ENCODE data around the gene SLC35F3. TPM values are rescaled to one million over a fixed set of nuclear protein-coding genes. Genes with fewer than 3 reads are reported as not detected.

Gene SLC35F3
- total RNA-seq (0.24 and 0.80 TPM in 2 replicates), polyA plus RNA-seq (0.43 and 1.3 TPM in 2 replicates)

DNA sequence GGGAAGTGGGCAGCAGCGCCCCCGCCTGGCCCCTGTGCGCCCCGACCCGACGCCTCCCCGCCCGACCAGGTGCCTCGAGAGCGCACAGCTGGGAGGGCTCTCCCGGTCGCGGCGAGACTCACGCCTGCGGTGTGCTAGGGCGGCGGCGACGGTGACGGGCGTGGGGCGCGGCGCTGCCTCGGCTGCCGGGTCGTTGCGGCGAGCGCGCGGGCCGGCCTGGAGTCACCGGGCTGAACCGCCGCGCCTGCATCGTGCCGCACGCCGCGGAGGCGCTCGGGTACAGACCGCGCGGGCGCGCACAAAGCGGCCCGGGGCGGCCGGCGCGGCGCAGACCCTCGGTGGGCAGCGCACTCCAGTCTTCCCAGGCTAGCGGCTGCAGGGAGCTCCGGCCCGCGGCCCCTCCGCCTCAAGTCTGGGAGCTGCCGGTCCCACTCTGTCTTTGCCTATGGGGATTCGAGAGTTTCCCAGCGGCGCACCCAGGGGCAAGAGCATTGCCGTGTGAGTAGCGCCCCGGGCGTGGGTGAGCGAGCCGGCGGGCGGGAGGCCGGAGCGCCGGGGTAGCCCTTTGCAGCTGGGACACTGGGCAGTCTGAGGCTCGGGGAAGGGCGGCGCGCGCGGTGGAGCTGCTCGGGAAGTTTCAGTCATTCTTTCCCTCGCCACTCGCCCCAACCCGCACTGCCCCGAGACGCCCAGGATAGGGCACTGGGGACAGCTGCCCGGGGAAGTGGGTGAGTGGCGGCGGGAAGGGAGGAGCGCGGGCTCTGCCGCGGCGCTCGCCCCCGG is at the start of gene SLC35F3:
Gene SLC35F3, plus strand, starts transcription at position 44 of the 783 bp plus-strand sequence.
- TF ChIP-seq EZH2 (IDR thresholded peaks at IDR 0.05; ENCODE audit: borderline replicate concordance) (no peak), CTCF (IDR thresholded peaks at IDR 0.05; ENCODE audit: poor library complexity) (peak; percentile 48), EZH2phosphoT487 (IDR thresholded peaks at IDR 0.05; ENCODE audit: low read depth, severe bottlenecking, unreplicated experiment) (no peak)
- Histone ChIP-seq H3K27me3 (peaks cover 76% of the 10 kb centered on the region), H3K4me1 (ENCODE audit: insufficient read depth) (no peaks in the 10 kb centered on the region)

GRCh38 chr1:233859446-233859845 is 45.0 kb upstream of the SLC35F3 start:
- TF ChIP-seq EZH2phosphoT487 (IDR thresholded peaks at IDR 0.05; ENCODE audit: low read depth, severe bottlenecking, unreplicated experiment) (no peak), CTCF (IDR thresholded peaks at IDR 0.05; ENCODE audit: poor library complexity) (no peak), EZH2 (IDR thresholded peaks at IDR 0.05; ENCODE audit: borderline replicate concordance) (no peak)
- H2AFZ ChIP-seq: no peak overlapping the region

More for the DNA sequence above, at the start of gene SLC35F3:
- WGBS (ENCODE audit: low lambda C conversion rate, missing lambda C conversion rate): under 1% methylated on average over 37 of the region's 101 CpGs
- H3K4me3 ChIP-seq: peak within 1 kb of the TSS; percentile 51
- H3K36me3 ChIP-seq (replicated peaks; ENCODE audit: insufficient read depth, low read depth): no peaks in the 10 kb centered on the region
- DNase-seq (ENCODE audit: low spot score): peak; percentile 79
- no peaks in the 10 kb centered on the region for H4K20me1 ChIP-seq (ENCODE audit: insufficient read depth, poor library complexity, severe bottlenecking)
- H3K4me2 ChIP-seq: peak within 1 kb of the TSS; percentile 98
- no peaks in the 10 kb centered on the region for H3K9me2 ChIP-seq (replicated peaks; ENCODE audit: insufficient read depth)
- H3K9me3 ChIP-seq (ENCODE audit: low read depth): no peaks in the 10 kb centered on the region
- no peak within 1 kb of the TSS for H3K27ac ChIP-seq
- H3K79me2 ChIP-seq: no peaks in the 10 kb centered on the region
- H2AFZ ChIP-seq: peak within 1 kb of the TSS; percentile 68

GRCh38 chr1:233863901-233864545 is 40.5 kb upstream of the SLC35F3 start:
- no peaks in the 10 kb centered on the region for H3K27me3 ChIP-seq
- TF ChIP-seq EZH2phosphoT487 (IDR thresholded peaks at IDR 0.05; ENCODE audit: low read depth, severe bottlenecking, unreplicated experiment) (no peak), CTCF (IDR thresholded peaks at IDR 0.05; ENCODE audit: poor library complexity) (no peak), EZH2 (IDR thresholded peaks at IDR 0.05; ENCODE audit: borderline replicate concordance) (no peak)
- WGBS (ENCODE audit: low lambda C conversion rate, missing lambda C conversion rate): 87% methylated on average over 3 of the region's 3 CpGs
- H3K79me2 ChIP-seq: no peaks in the 10 kb centered on the region
- H3K36me3 ChIP-seq (replicated peaks; ENCODE audit: insufficient read depth, low read depth): no peaks in the 10 kb centered on the region
- no peaks in the 10 kb centered on the region for H3K9me3 ChIP-seq (ENCODE audit: low read depth)
- no peak for DNase-seq (ENCODE audit: low spot score)
- no peaks in the 10 kb centered on the region for H3K9me2 ChIP-seq (replicated peaks; ENCODE audit: insufficient read depth)
- no peak overlapping the region for H3K4me3 ChIP-seq
- no peaks in the 10 kb centered on the region for H3K4me1 ChIP-seq (ENCODE audit: insufficient read depth)
- no peak overlapping the region for H2AFZ ChIP-seq
- H3K4me2 ChIP-seq: no peak overlapping the region
- no peaks in the 10 kb centered on the region for H4K20me1 ChIP-seq (ENCODE audit: insufficient read depth, poor library complexity, severe bottlenecking)
- no peak overlapping the region for H3K27ac ChIP-seq

More at GRCh38 chr1:233859446-233859845, 45.0 kb upstream of the SLC35F3 start:
- Histone ChIP-seq H3K4me2 (no peak overlapping the region), H3K79me2 (no peaks in the 10 kb centered on the region), H3K27me3 (no peaks in the 10 kb centered on the region), H3K27ac (no peak overlapping the region), H3K36me3 (replicated peaks; ENCODE audit: insufficient read depth, low read depth) (no peaks in the 10 kb centered on the region), H4K20me1 (ENCODE audit: insufficient read depth, poor library complexity, severe bottlenecking) (no peaks in the 10 kb centered on the region), H3K4me1 (ENCODE audit: insufficient read depth) (no peaks in the 10 kb centered on the region), H3K9me3 (ENCODE audit: low read depth) (no peaks in the 10 kb centered on the region), H3K4me3 (no peak overlapping the region), H3K9me2 (replicated peaks; ENCODE audit: insufficient read depth) (no peaks in the 10 kb centered on the region)
- WGBS (ENCODE audit: low lambda C conversion rate, missing lambda C conversion rate): 80% methylated on average over 4 of the region's 4 CpGs
- peak; percentile 20 for DNase-seq (ENCODE audit: low spot score)
